GM18909 (cell line): ENCODE results near the gene FAM120C.

Experiments used
- ATAC-seq: cut with Tn5 transposase; IDR thresholded peaks from one replicate; pipeline ENCODE4 v1.9.1; 2021; ENCODE audit warnings: mild to moderate bottlenecking; ENCODE audit not compliant: unreplicated experiment, poor library complexity

The FAM120C gene

GRCh38 chrX:54171527-54172250 is 11.4 kb downstream of the FAM120C start:
- ATAC-seq = no peak

- ATAC-seq = no peak
These were observed 12.0 kb downstream of the FAM120C start for GRCh38 chrX:54171091-54171490.

GRCh38 chrX:54166915-54167314 is 16.1 kb downstream of the FAM120C start:
- ATAC-seq = no peak

- ATAC-seq = no peak
These were observed 25.5 kb downstream of the FAM120C start for GRCh38 chrX:54157561-54157960.

- ATAC-seq = no peak
These were observed 48.8 kb downstream of the FAM120C start for GRCh38 chrX:54134269-54134668.

GRCh38 chrX:54116391-54116790 is 66.7 kb downstream of the FAM120C start:
- no peak for ATAC-seq

GRCh38 chrX:54093571-54093970 is 89.5 kb downstream of the FAM120C start:
- ATAC-seq = no peak

- no peak for ATAC-seq
These were observed 89.9 kb downstream of the FAM120C start for GRCh38 chrX:54093159-54093558.

- no peak for ATAC-seq
These were observed 92.2 kb downstream of the FAM120C start for GRCh38 chrX:54090880-54091279.

GRCh38 chrX:54089191-54089590 is 93.9 kb downstream of the FAM120C start:
- ATAC-seq = no peak

- ATAC-seq = no peak
These were observed 95.4 kb downstream of the FAM120C start for GRCh38 chrX:54087661-54088060.

- no peak for ATAC-seq
These were observed 97.4 kb downstream of the FAM120C start for GRCh38 chrX:54085666-54086065.

GRCh38 chrX:54076903-54077302 is 106.2 kb downstream of the FAM120C start:
- no peak for ATAC-seq

GRCh38 chrX:54074826-54075225 is 108.2 kb downstream of the FAM120C start:
- no peak for ATAC-seq

GRCh38 chrX:54067766-54068165 is 115.3 kb downstream of the FAM120C start:
- ATAC-seq = no peak

GRCh38 chrX:54066841-54067240 is 116.2 kb downstream of the FAM120C start:
- no peak for ATAC-seq

GRCh38 chrX:54064564-54064963 is 118.5 kb downstream of the FAM120C start:
- ATAC-seq = no peak

GRCh38 chrX:54063361-54063760 is 119.7 kb downstream of the FAM120C start:
- ATAC-seq = no peak

GRCh38 chrX:54049801-54050200 is 133.3 kb downstream of the FAM120C start:
- no peak for ATAC-seq

GRCh38 chrX:54048412-54048811 is 134.6 kb downstream of the FAM120C start:
- no peak for ATAC-seq

GRCh38 chrX:54045563-54046228 is 137.4 kb downstream of the FAM120C start:
- ATAC-seq = no peak

- no peak for ATAC-seq
These were observed 138.1 kb downstream of the FAM120C start for GRCh38 chrX:54044877-54045338.
